Stimulated activated CD4-positive, alpha-beta T cell treated with anti-CD3 and anti-CD28 coated beads, Interleukin-2, amount 100 ng/mL, for 48 hours (primary cell): Measurements from ENCODE around the gene LRRK1.

ENCODE experiments used
- DNase-seq, 2 donors: peaks; one replicate each; pipeline ENCODE4 v3.0.0-alpha.2; 2020

LRRK1 gene

GRCh38 chr15:100913961-100914360 is 5.2 kb upstream of the LRRK1 start:
- no peak for DNase-seq

GRCh38 chr15:100914876-100915275 is 4.3 kb upstream of the LRRK1 start:
- no peak for DNase-seq

- DNase-seq: peak; percentile 73 to 75
These were observed 995 bp upstream of the LRRK1 start for GRCh38 chr15:100918034-100918689.

DNA sequence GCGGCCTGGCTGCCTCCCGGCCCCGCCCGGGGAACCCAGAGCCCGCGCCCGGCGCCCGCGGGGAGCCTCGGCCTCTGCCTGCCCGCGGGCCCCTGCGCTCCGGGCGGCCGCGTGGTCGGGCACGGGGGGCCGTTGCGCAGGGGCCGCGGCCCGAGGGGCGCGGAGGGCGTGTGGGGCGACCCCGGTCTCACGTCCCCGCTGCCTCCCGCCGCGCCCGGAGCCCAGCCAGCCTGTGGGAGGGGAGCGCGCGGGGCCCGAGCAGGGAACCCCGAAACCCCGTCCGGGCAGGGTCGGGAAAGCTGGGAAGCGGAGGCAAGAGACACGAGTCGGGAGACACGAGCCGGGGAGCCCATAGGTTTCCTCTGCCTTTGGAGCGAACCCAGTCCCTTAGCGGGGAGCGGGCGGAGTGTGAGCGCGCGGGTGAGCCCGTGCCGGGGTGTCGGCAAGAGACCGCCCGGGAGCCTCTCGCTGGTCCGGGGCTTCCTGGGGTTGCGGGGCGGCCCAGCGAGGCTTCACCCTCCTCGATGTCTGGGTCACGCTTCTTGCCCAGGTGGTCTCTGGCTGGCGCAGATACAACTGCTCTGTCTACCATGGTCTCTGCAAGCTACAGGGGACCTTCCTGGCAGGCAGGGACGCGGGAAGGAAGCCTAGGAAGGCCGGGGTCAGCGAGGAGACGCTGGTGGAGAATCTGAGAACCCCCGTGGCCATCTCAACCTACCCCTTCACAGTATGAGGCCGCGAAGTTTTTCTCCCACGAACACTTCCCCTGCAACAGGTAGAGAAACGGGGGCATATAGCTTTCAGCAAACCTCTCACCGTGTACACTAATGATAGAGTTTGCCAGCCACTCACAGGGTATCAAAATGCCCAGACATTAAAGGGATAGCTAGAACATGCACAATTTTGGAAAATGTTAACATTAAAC is 586 bp downstream of the LRRK1 start:
- DNase-seq: peak; percentile 5 to 7

DNA sequence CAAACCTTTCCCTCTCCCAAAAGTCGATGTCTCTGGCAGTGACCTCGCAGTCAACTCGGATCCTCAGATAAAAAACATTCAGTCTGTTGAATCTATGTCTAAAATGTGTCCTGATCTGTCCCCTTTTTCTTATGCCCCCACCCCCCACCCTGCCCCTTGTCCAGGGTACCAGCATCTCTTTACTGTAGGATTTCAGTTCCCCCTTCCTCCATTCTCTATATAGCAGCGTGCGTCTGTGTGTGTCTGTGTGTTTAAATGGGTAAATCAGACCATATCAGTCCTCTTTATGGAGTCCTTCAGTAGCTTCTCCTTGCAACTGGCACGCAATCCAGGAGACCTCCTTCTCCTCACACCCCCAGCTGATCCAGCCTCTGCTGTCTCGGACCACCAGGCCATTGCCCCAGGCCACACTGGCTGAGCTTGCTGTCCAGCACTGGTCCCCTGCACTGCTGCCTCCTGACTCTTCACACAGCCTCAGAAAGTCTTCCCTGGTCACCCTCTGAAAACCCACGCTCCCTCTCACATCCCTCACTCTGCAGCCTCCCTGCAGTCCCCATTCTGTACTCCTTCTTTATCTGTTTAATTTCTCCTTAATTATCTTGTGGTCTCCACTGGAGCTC is 1.5 kb downstream of the LRRK1 start:
- no peak for DNase-seq

- DNase-seq: no peak
These were observed 3.3 kb downstream of the LRRK1 start for GRCh38 chr15:100922192-100923040.

DNA sequence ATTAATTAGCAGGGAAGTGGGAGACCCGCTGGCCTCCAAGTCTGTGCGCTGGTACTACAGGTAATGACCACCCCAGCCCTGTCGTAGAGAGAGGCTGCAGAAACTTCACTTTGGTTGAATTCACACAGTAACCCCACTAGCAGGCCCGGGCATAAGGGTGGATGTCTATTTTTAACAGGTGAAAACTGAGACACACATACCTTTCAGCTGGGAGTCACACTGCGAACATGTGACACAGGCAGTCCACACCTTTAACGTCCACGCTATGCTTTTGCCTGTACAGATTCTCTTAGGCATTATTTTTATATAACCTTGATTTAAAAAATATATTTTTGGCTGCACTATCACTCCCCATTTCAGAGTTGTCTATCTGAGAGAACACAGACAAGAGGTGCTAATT is 3.9 kb downstream of the LRRK1 start:
- DNase-seq: no peak

DNA sequence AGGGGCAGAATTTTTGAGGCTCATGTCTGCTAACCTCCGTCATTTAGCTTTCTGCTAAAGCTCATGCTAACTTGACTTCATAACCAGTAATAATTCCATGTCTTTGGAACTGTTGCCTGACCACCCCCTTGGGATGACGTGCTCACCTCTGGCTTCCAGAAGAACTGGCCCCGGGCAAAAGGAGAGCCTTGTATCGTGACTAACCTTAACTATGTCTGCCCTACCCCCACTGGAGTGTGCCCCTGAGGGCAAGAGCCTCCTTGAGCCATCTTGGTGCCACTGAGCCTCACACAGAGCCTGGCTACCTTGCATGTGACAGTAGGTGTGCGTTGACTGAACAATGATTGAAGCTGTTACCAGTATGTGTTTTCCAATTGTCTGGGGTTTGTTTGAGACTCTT is 4.7 kb downstream of the LRRK1 start:
- DNase-seq: no peak

DNA sequence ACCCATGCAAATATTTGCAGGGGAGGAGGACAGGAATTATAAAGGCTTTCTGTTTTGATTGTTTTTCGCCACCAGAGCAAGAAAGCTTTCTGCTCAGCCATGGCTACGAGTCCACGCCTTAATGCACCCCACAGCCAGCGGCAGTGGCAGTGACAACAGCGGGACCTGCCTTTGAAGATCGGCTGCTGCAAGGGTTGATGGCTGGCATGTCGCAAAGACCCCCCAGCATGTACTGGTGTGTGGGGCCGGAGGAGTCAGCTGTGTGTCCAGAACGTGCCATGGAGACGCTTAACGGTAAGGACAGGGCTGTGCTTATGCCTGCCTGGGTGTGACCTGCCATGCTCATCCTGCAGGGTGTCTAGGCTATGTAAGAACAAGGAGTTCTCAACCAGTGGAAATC is 5.3 kb downstream of the LRRK1 start:
- no peak for DNase-seq

GRCh38 chr15:100925480-100925879 is 6.3 kb downstream of the LRRK1 start:
- no peak for DNase-seq

- DNase-seq: no peak
These were observed 7.1 kb downstream of the LRRK1 start for GRCh38 chr15:100926258-100926657.

- DNase-seq: no peak
These were observed 8.0 kb downstream of the LRRK1 start for GRCh38 chr15:100926971-100927756.

GRCh38 chr15:100928632-100929280 is 9.6 kb downstream of the LRRK1 start:
- DNase-seq: no peak

DNA sequence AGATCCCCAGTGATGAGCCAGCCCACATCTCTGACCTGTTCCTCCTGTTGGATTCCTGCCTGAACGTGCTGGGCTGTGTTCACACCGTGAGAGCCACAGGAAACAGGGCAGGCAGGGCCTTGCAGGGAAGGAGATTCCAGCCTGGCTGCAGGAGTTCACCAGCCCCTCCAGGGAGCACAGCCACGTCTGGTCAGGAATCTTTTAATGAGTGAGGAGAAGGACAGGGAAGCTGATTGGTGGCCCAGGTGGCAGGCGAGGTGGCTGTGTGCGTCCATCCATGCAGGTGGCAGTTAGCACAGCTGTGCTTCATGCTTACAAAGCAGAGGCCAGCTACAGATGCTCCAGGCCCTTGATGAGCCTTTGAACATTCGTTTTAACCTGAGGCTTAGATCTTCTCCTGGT is 10.5 kb downstream of the LRRK1 start:
- no peak for DNase-seq

GRCh38 chr15:100930306-100930848 is 11.2 kb downstream of the LRRK1 start:
- DNase-seq: no peak

GRCh38 chr15:100931143-100931890 is 12.2 kb downstream of the LRRK1 start:
- no peak for DNase-seq

DNA sequence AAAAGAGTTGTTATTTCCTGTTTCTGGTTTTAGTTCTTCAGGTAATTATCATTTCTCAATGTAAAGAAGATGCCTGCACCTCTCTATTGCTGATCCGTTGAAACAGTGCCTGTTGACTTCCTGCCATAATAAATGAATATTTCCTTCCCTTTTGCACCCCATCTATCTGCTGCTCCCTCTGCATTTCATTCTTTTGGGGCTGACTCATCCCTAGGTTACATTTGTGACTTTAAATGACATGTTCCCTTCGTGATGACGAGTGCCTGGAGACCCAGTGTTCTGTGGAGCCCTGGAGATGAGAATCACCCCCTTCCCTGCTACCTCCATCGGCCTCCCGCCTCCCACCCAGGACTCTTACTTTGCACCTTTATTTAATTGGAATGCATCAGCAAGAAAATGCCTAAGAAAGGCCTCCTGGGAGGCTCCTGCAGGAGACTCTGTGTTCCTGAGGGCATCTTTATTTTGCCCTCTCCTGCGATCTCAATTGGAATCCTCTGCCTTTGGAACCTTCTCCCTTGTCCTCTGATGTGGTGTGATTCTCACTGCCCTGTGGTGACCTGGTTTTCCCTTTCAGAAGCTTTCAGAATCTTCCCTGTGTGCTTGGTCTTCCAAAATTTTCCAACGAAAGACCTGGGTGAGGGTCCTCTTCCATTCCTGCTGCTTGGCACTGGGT is 13.7 kb downstream of the LRRK1 start:
- no peak for DNase-seq

GRCh38 chr15:100934166-100934565 is 15.0 kb downstream of the LRRK1 start:
- DNase-seq: no peak

DNA sequence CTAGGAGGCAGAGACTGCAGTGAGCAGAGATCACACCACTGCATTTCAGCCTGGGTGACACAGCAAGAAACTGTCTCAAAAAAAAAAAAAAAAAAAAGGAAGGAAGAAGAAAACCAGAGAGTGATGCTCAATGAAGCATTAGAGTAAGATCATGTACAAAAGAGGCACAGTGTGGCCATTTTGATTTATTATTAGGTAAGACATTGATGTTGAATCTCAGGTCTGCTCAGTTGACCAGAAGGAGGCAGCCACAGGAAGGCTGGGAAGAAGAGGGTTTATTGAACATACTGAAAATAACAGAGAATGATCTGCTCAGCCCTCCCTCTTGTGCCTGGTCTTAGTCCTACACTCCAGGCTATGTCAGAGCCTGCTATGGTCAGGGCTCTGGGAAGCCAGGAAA is 15.6 kb downstream of the LRRK1 start:
- no peak for DNase-seq

- DNase-seq: no peak
These were observed 18.0 kb downstream of the LRRK1 start for GRCh38 chr15:100937171-100937570.
